GM19395 (cell line): ENCODE results near the gene ASB8.

Source experiments
- ATAC-seq: cut with Tn5 transposase; IDR thresholded peaks from one replicate; pipeline ENCODE4 v1.9.1; 2021; ENCODE audit warnings: mild to moderate bottlenecking, moderate library complexity; ENCODE audit not compliant: unreplicated experiment

ASB8 gene

DNA sequence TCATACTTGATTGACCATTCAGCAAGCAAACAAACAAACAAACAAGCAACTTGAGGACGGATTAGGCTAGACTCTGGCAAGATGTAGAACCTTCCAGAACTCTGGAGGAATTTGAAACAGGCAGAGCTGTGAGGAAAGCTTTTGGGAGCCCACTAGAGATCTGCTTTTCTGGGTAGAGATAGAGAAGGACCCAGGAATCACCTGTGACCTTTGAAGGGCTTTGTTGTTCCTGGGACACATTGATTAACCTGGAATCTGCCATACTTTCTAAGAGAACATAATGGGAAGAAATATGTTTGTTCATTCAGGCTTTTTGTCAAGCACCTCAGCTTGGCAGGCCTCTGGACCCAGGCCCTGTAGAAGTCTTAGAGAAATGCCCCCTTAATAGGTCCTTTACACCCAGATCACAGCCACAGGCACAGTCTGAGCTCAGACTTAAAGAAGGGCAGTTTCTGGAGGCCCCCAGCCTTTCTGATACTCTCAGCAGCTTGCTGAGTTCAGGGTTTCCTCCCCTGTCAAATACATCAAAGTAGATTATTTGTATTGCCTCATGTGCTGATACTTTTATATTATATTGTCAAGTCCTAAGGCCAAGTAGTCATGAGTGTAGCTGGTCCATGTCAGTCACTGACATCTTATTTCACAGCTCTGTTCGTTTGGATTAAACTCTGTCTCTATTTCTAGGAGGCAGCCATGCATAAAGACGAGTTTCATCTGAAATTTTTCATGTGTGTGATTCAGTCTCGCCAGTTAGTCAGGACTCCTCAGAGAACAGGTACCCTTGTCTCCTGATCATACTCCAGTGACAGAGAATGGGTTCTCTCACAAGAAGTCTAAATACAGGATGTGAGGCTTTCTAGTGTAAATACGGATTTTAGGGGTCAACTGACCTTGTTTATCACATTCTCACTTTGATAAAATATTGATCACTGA is 50.4 kb downstream of the ASB8 start:
- no peak for ATAC-seq

DNA sequence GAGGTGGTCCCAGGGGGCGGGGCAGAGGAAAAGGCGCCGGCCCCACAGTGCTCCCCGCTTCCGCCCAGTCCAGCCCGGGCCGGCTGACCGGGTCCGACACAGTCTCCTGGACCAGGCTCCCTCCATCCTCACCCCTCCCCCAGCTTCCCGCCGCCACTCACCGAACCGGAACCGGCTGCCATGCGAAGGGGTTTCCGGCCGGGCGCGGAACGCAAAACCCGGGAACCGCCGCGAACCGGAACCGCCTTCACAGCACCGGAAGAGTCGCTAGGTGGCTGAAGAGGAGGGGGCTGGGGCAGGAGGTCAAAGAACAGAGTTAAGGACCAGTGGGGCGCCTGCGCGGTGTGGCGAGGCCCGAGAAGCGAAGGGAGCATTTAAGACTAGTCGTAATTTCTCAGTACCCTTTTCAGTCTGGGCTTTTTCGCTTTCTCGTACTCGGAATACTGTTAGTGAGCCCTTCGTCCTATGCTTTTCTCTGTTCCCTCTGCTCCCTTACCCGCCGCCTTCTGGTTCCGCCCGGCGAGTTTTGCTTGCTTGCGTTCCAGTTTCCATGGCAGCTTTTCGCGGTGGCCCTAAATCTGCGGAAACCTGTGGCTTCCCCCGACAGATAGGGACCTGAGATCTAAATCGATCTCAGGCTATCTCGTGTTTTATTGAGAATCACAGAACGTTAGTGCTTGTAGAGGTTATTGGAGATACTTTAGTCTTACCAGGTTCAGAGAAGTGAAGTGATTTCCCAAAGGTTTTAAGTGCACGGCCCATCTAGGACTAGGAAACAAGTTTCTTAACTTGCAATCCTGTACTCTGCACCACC is 51.2 kb downstream of the ASB8 start, which contains the start of gene SENP1:
TSS of gene SENP1 (minus strand) at position 213 of the 814 bp plus-strand sequence. CDS start 4,607 bp downstream, outside the sequence.
- ATAC-seq: peak; percentile 73

- ATAC-seq: peak; percentile 23
These were observed 51.9 kb downstream of the ASB8 start for GRCh38 chr12:48105321-48105866.

- ATAC-seq: no peak
These were observed 52.8 kb downstream of the ASB8 start for GRCh38 chr12:48104531-48104930.
